Measurements from ENCODE around the gene SACS. TPM values are rescaled to one million over a fixed set of nuclear protein-coding genes. Genes with fewer than 3 reads are reported as not detected.
A peak's percentile ranks its signal among the peaks of the same experiment; 100 is the strongest.

Gene SACS
- total RNA-seq, 2 donors from 2014 or later: 15.2 to 29.2 TPM

GRCh38 chr13:23385931-23386330, 47.6 kb downstream of the SACS start:
- no peak for TF ChIP-seq CTCF (IDR thresholded peaks at IDR 0.05)
- Histone ChIP-seq H3K4me1 (peaks cover 0 to 6% of the 10 kb centered on the region in 2 donors), H3K36me3 (no peaks in the 10 kb centered on the region)

GRCh38 chr13:23384111-23384510, 49.4 kb downstream of the SACS start:
- DNase-seq (ENCODE audit: low spot score): no peak
- no peak for TF ChIP-seq CTCF (IDR thresholded peaks at IDR 0.05)

More at GRCh38 chr13:23385931-23386330, 47.6 kb downstream of the SACS start:
- Histone ChIP-seq H3K27me3 (no peaks in the 10 kb centered on the region), H3K9me3 (no peaks in the 10 kb centered on the region), H3K27ac (no peak overlapping the region), H3K4me3 (no peak overlapping the region)
- DNase-seq (ENCODE audit: low spot score): no peak

GRCh38 chr13:23383151-23383550, 50.4 kb downstream of the SACS start:
- Histone ChIP-seq H3K9me3 (no peaks in the 10 kb centered on the region), H3K4me3 (no peak overlapping the region), H3K27ac (no peak overlapping the region), H3K4me1 (peaks cover 0 to 19% of the 10 kb centered on the region in 2 donors), H3K27me3 (no peaks in the 10 kb centered on the region), H3K36me3 (no peaks in the 10 kb centered on the region)
- no peak for TF ChIP-seq CTCF (IDR thresholded peaks at IDR 0.05)
- no peak for DNase-seq (ENCODE audit: low spot score)

More at GRCh38 chr13:23384111-23384510, 49.4 kb downstream of the SACS start:
- Histone ChIP-seq H3K4me3 (no peak overlapping the region), H3K4me1 (peaks cover 0 to 9% of the 10 kb centered on the region in 2 donors), H3K27me3 (no peaks in the 10 kb centered on the region), H3K9me3 (no peaks in the 10 kb centered on the region), H3K36me3 (no peaks in the 10 kb centered on the region), H3K27ac (no peak overlapping the region)

- TF ChIP-seq CTCF (IDR thresholded peaks at IDR 0.05): no peak
- Histone ChIP-seq H3K9me3 (no peaks in the 10 kb centered on the region), H3K27ac (no peak overlapping the region), H3K4me3 (no peak overlapping the region), H3K36me3 (no peaks in the 10 kb centered on the region), H3K27me3 (no peaks in the 10 kb centered on the region), H3K4me1 (peaks cover 0 to 32% of the 10 kb centered on the region in 2 donors)
- DNase-seq (ENCODE audit: low spot score): no peak
These were observed 51.6 kb downstream of the SACS start for GRCh38 chr13:23381866-23382265.

- Histone ChIP-seq H3K9me3 (no peaks in the 10 kb centered on the region), H3K4me3 (no peak overlapping the region), H3K27me3 (no peaks in the 10 kb centered on the region), H3K36me3 (no peaks in the 10 kb centered on the region), H3K27ac (no peak overlapping the region), H3K4me1 (peaks cover 0 to 42% of the 10 kb centered on the region in 2 donors)
- DNase-seq (ENCODE audit: low spot score): no peak
- no peak for TF ChIP-seq CTCF (IDR thresholded peaks at IDR 0.05)
These were observed 53.0 kb downstream of the SACS start for GRCh38 chr13:23380534-23380933.

GRCh38 chr13:23377983-23378632, 55.4 kb downstream of the SACS start:
- Histone ChIP-seq H3K9me3 (no peaks in the 10 kb centered on the region), H3K4me1 (peaks cover 0 to 55% of the 10 kb centered on the region in 2 donors), H3K4me3 (no peak overlapping the region), H3K27ac (peak overlapping the region; percentile 58 to 84), H3K36me3 (no peaks in the 10 kb centered on the region), H3K27me3 (no peaks in the 10 kb centered on the region)
- TF ChIP-seq CTCF (IDR thresholded peaks at IDR 0.05): no peak
- DNase-seq (ENCODE audit: low spot score): peak; percentile 70

Data from right atrium auricular region (tissue), 2 donors.